ENCODE data around the gene BCL2L13.
"Not testable (repeated sequence)": the region's sequence is repeated elsewhere in the genome, so short reads cannot be mapped to it uniquely, and the experiment has no call there.

Gene BCL2L13

GRCh38 chr22:17741866-17742526 is 103.4 kb downstream of the BCL2L13 start:
- H3K9me3 Mint-ChIP-seq: no peaks in the 10 kb centered on the region
- no peak overlapping the region for H3K27ac Mint-ChIP-seq
- H3K4me3 Mint-ChIP-seq: no peak overlapping the region

GRCh38 chr22:17742527-17742902 is 104.0 kb downstream of the BCL2L13 start:
- no peaks in the 10 kb centered on the region for H3K27me3 Mint-ChIP-seq
- no peak overlapping the region for H3K4me3 Mint-ChIP-seq
- H3K27ac Mint-ChIP-seq: no peak overlapping the region
- H3K9me3 Mint-ChIP-seq: no peaks in the 10 kb centered on the region
- no peaks in the 10 kb centered on the region for H3K4me1 Mint-ChIP-seq (ENCODE audit: low read depth)
- H3K36me3 Mint-ChIP-seq (ENCODE audit: low read depth): no peaks in the 10 kb centered on the region

More at GRCh38 chr22:17741866-17742526, 103.4 kb downstream of the BCL2L13 start:
- no peaks in the 10 kb centered on the region for H3K4me1 Mint-ChIP-seq (ENCODE audit: low read depth)
- H3K36me3 Mint-ChIP-seq (ENCODE audit: low read depth): no peaks in the 10 kb centered on the region
- no peaks in the 10 kb centered on the region for H3K27me3 Mint-ChIP-seq

GRCh38 chr22:17743661-17744411 is 105.3 kb downstream of the BCL2L13 start:
- Mint-ChIP-seq H3K4me3 (no peak overlapping the region), H3K4me1 (ENCODE audit: low read depth) (no peaks in the 10 kb centered on the region), H3K27ac (no peak overlapping the region), H3K27me3 (no peaks in the 10 kb centered on the region), H3K9me3 (no peaks in the 10 kb centered on the region), H3K36me3 (ENCODE audit: low read depth) (no peaks in the 10 kb centered on the region)

- Mint-ChIP-seq H3K36me3 (ENCODE audit: low read depth) (no peaks in the 10 kb centered on the region), H3K4me1 (ENCODE audit: low read depth) (no peaks in the 10 kb centered on the region), H3K27ac (no peak overlapping the region), H3K9me3 (no peaks in the 10 kb centered on the region), H3K4me3 (no peak overlapping the region), H3K27me3 (no peaks in the 10 kb centered on the region)
Observed at GRCh38 chr22:17744430-17744829, 105.9 kb downstream of the BCL2L13 start.

- Mint-ChIP-seq H3K27ac (no peak overlapping the region), H3K9me3 (no peaks in the 10 kb centered on the region), H3K4me1 (ENCODE audit: low read depth) (no peaks in the 10 kb centered on the region), H3K4me3 (no peak overlapping the region), H3K27me3 (no peaks in the 10 kb centered on the region), H3K36me3 (ENCODE audit: low read depth) (no peaks in the 10 kb centered on the region)
Observed at GRCh38 chr22:17746916-17747315, 108.4 kb downstream of the BCL2L13 start.

GRCh38 chr22:17748555-17749353 is 110.2 kb downstream of the BCL2L13 start:
- H3K4me1 Mint-ChIP-seq (ENCODE audit: low read depth): no peaks in the 10 kb centered on the region
- no peak overlapping the region for H3K4me3 Mint-ChIP-seq
- H3K27ac Mint-ChIP-seq: no peak overlapping the region
- no peaks in the 10 kb centered on the region for H3K9me3 Mint-ChIP-seq
- no peaks in the 10 kb centered on the region for H3K36me3 Mint-ChIP-seq (ENCODE audit: low read depth)
- H3K27me3 Mint-ChIP-seq: no peaks in the 10 kb centered on the region

GRCh38 chr22:17749605-17750395 is 111.2 kb downstream of the BCL2L13 start:
- no peaks in the 10 kb centered on the region for H3K36me3 Mint-ChIP-seq (ENCODE audit: low read depth)
- no peak overlapping the region for H3K4me3 Mint-ChIP-seq
- no peaks in the 10 kb centered on the region for H3K4me1 Mint-ChIP-seq (ENCODE audit: low read depth)
- H3K27me3 Mint-ChIP-seq: no peaks in the 10 kb centered on the region
- H3K9me3 Mint-ChIP-seq: no peaks in the 10 kb centered on the region
- no peak overlapping the region for H3K27ac Mint-ChIP-seq

- no peak overlapping the region for H3K4me3 Mint-ChIP-seq
- H3K9me3 Mint-ChIP-seq: no peaks in the 10 kb centered on the region
- H3K27me3 Mint-ChIP-seq: no peaks in the 10 kb centered on the region
- no peaks in the 10 kb centered on the region for H3K4me1 Mint-ChIP-seq (ENCODE audit: low read depth)
- no peaks in the 10 kb centered on the region for H3K36me3 Mint-ChIP-seq (ENCODE audit: low read depth)
- no peak overlapping the region for H3K27ac Mint-ChIP-seq
Observed at GRCh38 chr22:17751596-17751995, 113.0 kb downstream of the BCL2L13 start.

GRCh38 chr22:17753401-17753989 is 114.9 kb downstream of the BCL2L13 start:
- Mint-ChIP-seq H3K9me3 (no peaks in the 10 kb centered on the region), H3K4me3 (no peak overlapping the region), H3K27me3 (no peaks in the 10 kb centered on the region), H3K27ac (no peak overlapping the region), H3K36me3 (ENCODE audit: low read depth) (no peaks in the 10 kb centered on the region), H3K4me1 (ENCODE audit: low read depth) (peaks cover 4% of the 10 kb centered on the region)

GRCh38 chr22:17754233-17754925 is 115.8 kb downstream of the BCL2L13 start:
- no peak overlapping the region for H3K4me3 Mint-ChIP-seq
- no peak overlapping the region for H3K27ac Mint-ChIP-seq
- peaks cover 7% of the 10 kb centered on the region for H3K4me1 Mint-ChIP-seq (ENCODE audit: low read depth)
- H3K27me3 Mint-ChIP-seq: no peaks in the 10 kb centered on the region
- no peaks in the 10 kb centered on the region for H3K36me3 Mint-ChIP-seq (ENCODE audit: low read depth)
- no peaks in the 10 kb centered on the region for H3K9me3 Mint-ChIP-seq

- Mint-ChIP-seq H3K27me3 (peaks cover 9% of the 10 kb centered on the region), H3K36me3 (ENCODE audit: low read depth) (no peaks in the 10 kb centered on the region), H3K4me1 (ENCODE audit: low read depth) (peaks cover 36% of the 10 kb centered on the region), H3K4me3 (no peak overlapping the region), H3K27ac (no peak overlapping the region), H3K9me3 (no peaks in the 10 kb centered on the region)
Observed at GRCh38 chr22:17761138-17761488, 122.6 kb downstream of the BCL2L13 start.

GRCh38 chr22:17763442-17763841 is 124.9 kb downstream of the BCL2L13 start:
- peaks cover 47% of the 10 kb centered on the region for H3K4me1 Mint-ChIP-seq (ENCODE audit: low read depth)
- not testable (repeated sequence) for H3K27me3 Mint-ChIP-seq; H3K27ac Mint-ChIP-seq; H3K4me3 Mint-ChIP-seq; H3K9me3 Mint-ChIP-seq; H3K36me3 Mint-ChIP-seq (ENCODE audit: low read depth)

GRCh38 chr22:17764036-17764435 is 125.5 kb downstream of the BCL2L13 start:
- Mint-ChIP-seq H3K4me1 (ENCODE audit: low read depth) (peaks cover 48% of the 10 kb centered on the region), H3K27ac (no peak overlapping the region), H3K9me3 (no peaks in the 10 kb centered on the region), H3K36me3 (ENCODE audit: low read depth) (no peaks in the 10 kb centered on the region), H3K4me3 (no peak overlapping the region), H3K27me3 (peaks cover 9% of the 10 kb centered on the region)

GRCh38 chr22:17764852-17765251 is 126.3 kb downstream of the BCL2L13 start:
- Mint-ChIP-seq H3K4me1 (ENCODE audit: low read depth) (peaks cover 52% of the 10 kb centered on the region), H3K27ac (peak overlapping the region; percentile 28)
- not testable (repeated sequence) for H3K9me3 Mint-ChIP-seq; H3K27me3 Mint-ChIP-seq; H3K4me3 Mint-ChIP-seq; H3K36me3 Mint-ChIP-seq (ENCODE audit: low read depth)
